Esophagus (tissue), 2 donors: ENCODE data around the gene ABCF1. TPM values are rescaled to one million over a fixed set of nuclear protein-coding genes. Genes with fewer than 3 reads are reported as not detected.
A peak's percentile ranks its signal among the peaks of the same experiment; 100 is the strongest.

ENCODE experiments used
- H3K27ac ChIP-seq, 2 donors: one replicate each; pipeline ENCODE4 v1.5.1; 2013; ENCODE audit warnings: low read depth in 2 of 2, mild to moderate bottlenecking in 2 of 2, inconsistent platforms in 1 of 2, low read length in 1 of 2, moderate library complexity in 1 of 2
- H3K27me3 ChIP-seq, 2 donors: one replicate each; pipeline ENCODE4 v1.6.1; 2013; ENCODE audit warnings: low read length in 2 of 2, control low read depth in 1 of 2, mild to moderate bottlenecking in 1 of 2; ENCODE audit not compliant: insufficient read depth in 2 of 2, control insufficient read depth in 1 of 2
- H3K36me3 ChIP-seq, 2 donors: one replicate each; pipeline ENCODE4 v1.6.1; 2013; ENCODE audit warnings: low read length in 1 of 2; ENCODE audit not compliant: control insufficient read depth in 2 of 2, insufficient read depth in 2 of 2
- H3K4me1 ChIP-seq, 2 donors: one replicate each; pipeline ENCODE4 v1.6.1; 2013; ENCODE audit warnings: low read length in 1 of 2; ENCODE audit not compliant: control insufficient read depth in 2 of 2, insufficient read depth in 2 of 2
- H3K4me3 ChIP-seq, 2 donors: one replicate each; pipeline ENCODE4 v1.5.1; 2013; ENCODE audit warnings: low read length in 2 of 2, mild to moderate bottlenecking in 2 of 2, low read depth in 1 of 2, moderate library complexity in 1 of 2
- H3K9me3 ChIP-seq, 2 donors: one replicate each; pipeline ENCODE4 v1.6.1; 2013; ENCODE audit warnings: mild to moderate bottlenecking in 2 of 2, low read depth in 1 of 2, low read length in 1 of 2, moderate library complexity in 1 of 2; ENCODE audit not compliant: control insufficient read depth in 2 of 2, insufficient read depth in 1 of 2
- WGBS, 2 donors: extraction: QIAGEN DNeasy Blood & Tissue Kit; methylation state at CpG; one replicate each; pipeline ENCODE4 v1.1.7; 2013; 5-methylcytosine and 5-hydroxymethylcytosine counted together
- polyA plus RNA-seq, 2 donors: library from polyadenylated mRNA; stranded (reverse); fragments of 200-250 nt; gene quantifications; one replicate each; pipeline ENCODE4 v1.2.3, GENCODE V29; 2013
- donor health status: healthy with polysubstance abuse.
- donor health status: Bipolar disorder and iron deficiency.

Gene ABCF1
- polyA plus RNA-seq, 2 donors: 17.7 to 23.8 TPM

GRCh38 chr6:30571762-30572082, 480 bp downstream of the ABCF1 start:
- no peaks in the 10 kb centered on the region for H3K36me3 ChIP-seq
- H3K4me1 ChIP-seq: peaks cover 2 to 3% of the 10 kb centered on the region in 2 donors
- H3K27ac ChIP-seq: peak overlapping the region; percentile 91 to 94
- no peaks in the 10 kb centered on the region for H3K27me3 ChIP-seq
- no peaks in the 10 kb centered on the region for H3K9me3 ChIP-seq
- WGBS, 2 donors: 0 to 2% methylated on average over 8 of the region's 8 CpGs
- H3K4me3 ChIP-seq: peak overlapping the region; percentile 61 to 88

GRCh38 chr6:30572148-30572547, 906 bp downstream of the ABCF1 start:
- H3K27ac ChIP-seq: no peak overlapping the region
- H3K36me3 ChIP-seq: no peaks in the 10 kb centered on the region
- peaks cover 2 to 3% of the 10 kb centered on the region in 2 donors for H3K4me1 ChIP-seq
- peak overlapping the region in 1 of 2 donors; percentile 61 for H3K4me3 ChIP-seq
- no peaks in the 10 kb centered on the region for H3K27me3 ChIP-seq
- no peaks in the 10 kb centered on the region for H3K9me3 ChIP-seq

- Histone ChIP-seq H3K27ac (no peak overlapping the region), H3K4me3 (no peak overlapping the region), H3K27me3 (no peaks in the 10 kb centered on the region), H3K9me3 (no peaks in the 10 kb centered on the region), H3K36me3 (peaks cover 7 to 8% of the 10 kb centered on the region in 2 donors), H3K4me1 (peaks cover 2 to 3% of the 10 kb centered on the region in 2 donors)
- 56 to 74% methylated on average over 4 of the region's 4 CpGs for WGBS, 2 donors
Measured at GRCh38 chr6:30573113-30573512, 1.9 kb downstream of the ABCF1 start.

- no peaks in the 10 kb centered on the region for H3K9me3 ChIP-seq
- 94 to 96% methylated on average over 8 of the region's 8 CpGs for WGBS, 2 donors
- no peaks in the 10 kb centered on the region for H3K4me1 ChIP-seq
- H3K4me3 ChIP-seq: no peak overlapping the region
- H3K36me3 ChIP-seq: peaks cover 7 to 23% of the 10 kb centered on the region in 2 donors
- H3K27me3 ChIP-seq: no peaks in the 10 kb centered on the region
- H3K27ac ChIP-seq: no peak overlapping the region
Measured at GRCh38 chr6:30578051-30578450, 6.8 kb downstream of the ABCF1 start.

- H3K36me3 ChIP-seq: peaks cover 31 to 50% of the 10 kb centered on the region in 2 donors
- H3K9me3 ChIP-seq: no peaks in the 10 kb centered on the region
- no peak overlapping the region for H3K4me3 ChIP-seq
- no peak overlapping the region for H3K27ac ChIP-seq
- WGBS, 2 donors: 86 to 89% methylated on average over 5 of the region's 5 CpGs
- no peaks in the 10 kb centered on the region for H3K27me3 ChIP-seq
- H3K4me1 ChIP-seq: no peaks in the 10 kb centered on the region
Measured at GRCh38 chr6:30583921-30584320, 12.7 kb downstream of the ABCF1 start.

- H3K9me3 ChIP-seq: no peaks in the 10 kb centered on the region
- no peak overlapping the region for H3K4me3 ChIP-seq
- H3K27ac ChIP-seq: peak overlapping the region; percentile 35 to 87
- H3K27me3 ChIP-seq: no peaks in the 10 kb centered on the region
- peaks cover 22 to 38% of the 10 kb centered on the region in 2 donors for H3K36me3 ChIP-seq
- peaks cover 0 to 10% of the 10 kb centered on the region in 2 donors for H3K4me1 ChIP-seq
- WGBS, 2 donors: 90 to 91% methylated on average over 15 of the region's 15 CpGs
Measured at GRCh38 chr6:30589754-30590358, 18.6 kb downstream of the ABCF1 start.

GRCh38 chr6:30590509-30590908, 19.3 kb downstream of the ABCF1 start:
- Histone ChIP-seq H3K27ac (peak overlapping the region; percentile 70 to 87), H3K27me3 (no peaks in the 10 kb centered on the region)
- WGBS, 2 donors: 63 to 70% methylated on average over 8 of the region's 8 CpGs

GRCh38 chr6:30591008-30591407, 19.8 kb downstream of the ABCF1 start:
- H3K9me3 ChIP-seq: no peaks in the 10 kb centered on the region
- WGBS, 2 donors: 29 to 30% methylated on average over 1 of the region's 1 CpG
- peaks cover 0 to 10% of the 10 kb centered on the region in 2 donors for H3K4me1 ChIP-seq
- H3K36me3 ChIP-seq: peaks cover 12 to 26% of the 10 kb centered on the region in 2 donors
- H3K27ac ChIP-seq: peak overlapping the region; percentile 70 to 87
- H3K4me3 ChIP-seq: no peak overlapping the region
- no peaks in the 10 kb centered on the region for H3K27me3 ChIP-seq

More at GRCh38 chr6:30590509-30590908, 19.3 kb downstream of the ABCF1 start:
- peaks cover 0 to 10% of the 10 kb centered on the region in 2 donors for H3K4me1 ChIP-seq
- H3K4me3 ChIP-seq: no peak overlapping the region
- H3K36me3 ChIP-seq: peaks cover 17 to 31% of the 10 kb centered on the region in 2 donors
- H3K9me3 ChIP-seq: no peaks in the 10 kb centered on the region

GRCh38 chr6:30592287-30592686, 21.0 kb downstream of the ABCF1 start:
- WGBS, 2 donors: 95 to 96% methylated on average over 1 of the region's 1 CpG
- Histone ChIP-seq H3K27ac (no peak overlapping the region), H3K4me1 (peaks cover 0 to 10% of the 10 kb centered on the region in 2 donors), H3K4me3 (no peak overlapping the region), H3K9me3 (no peaks in the 10 kb centered on the region), H3K27me3 (no peaks in the 10 kb centered on the region), H3K36me3 (peaks cover 7 to 18% of the 10 kb centered on the region in 2 donors)
